ENCODE measurements around the gene HOXD12.

Gene HOXD12

GRCh38 chr2:176130957-176131847, 31.6 kb downstream of the HOXD12 start:
- DNase-seq (ENCODE audit: low read depth): no peak

- no peak for DNase-seq (ENCODE audit: low read depth)
Measured at GRCh38 chr2:176131848-176132158, 32.2 kb downstream of the HOXD12 start.

GRCh38 chr2:176132205-176133171, 32.9 kb downstream of the HOXD12 start:
- no peak for DNase-seq (ENCODE audit: low read depth)

- no peak for DNase-seq (ENCODE audit: low read depth)
Measured at GRCh38 chr2:176133389-176133788, 33.8 kb downstream of the HOXD12 start.

DNA sequence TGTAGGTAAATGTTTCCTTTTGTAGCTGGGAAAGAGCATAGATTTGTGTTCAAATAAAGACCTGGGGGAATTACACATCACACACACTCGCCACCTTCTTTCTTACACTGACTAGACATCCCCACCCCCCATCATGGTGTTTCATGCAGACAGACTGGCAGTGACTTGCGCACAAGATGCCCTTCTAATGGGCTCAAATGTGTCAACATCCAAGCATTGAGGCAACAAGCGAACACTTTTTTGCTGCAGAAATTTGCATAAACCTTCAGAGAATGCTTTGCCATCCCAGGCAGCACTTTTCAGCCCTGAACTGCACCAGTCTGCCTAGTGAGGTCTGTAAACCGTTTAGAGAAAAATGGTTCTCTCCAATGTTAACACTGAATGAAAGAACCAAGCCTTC, 34.4 kb downstream of the HOXD12 start:
- no peak for DNase-seq (ENCODE audit: low read depth)

DNA sequence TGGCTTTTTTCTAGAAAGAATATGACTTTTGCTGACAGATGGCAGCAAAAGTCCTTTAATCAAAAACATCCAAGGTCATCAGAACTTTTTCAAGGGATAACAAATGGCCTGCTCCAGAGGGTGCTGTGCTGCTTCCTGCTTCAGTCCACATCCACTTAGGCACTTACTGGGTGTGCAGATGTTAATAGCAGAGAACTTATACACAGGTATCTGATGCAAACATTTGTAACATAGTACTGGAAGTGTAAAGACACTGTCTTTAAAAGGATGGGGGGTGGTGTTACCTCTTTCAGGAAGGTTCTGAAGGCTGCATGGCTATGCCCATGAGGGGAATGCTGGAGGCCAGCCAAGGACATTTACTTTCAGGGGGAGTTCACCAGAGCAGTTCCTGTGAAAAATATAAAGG, 35.4 kb downstream of the HOXD12 start:
- DNase-seq (ENCODE audit: low read depth): no peak

GRCh38 chr2:176136374-176137251, 37.0 kb downstream of the HOXD12 start:
- DNase-seq (ENCODE audit: low read depth): no peak

DNA sequence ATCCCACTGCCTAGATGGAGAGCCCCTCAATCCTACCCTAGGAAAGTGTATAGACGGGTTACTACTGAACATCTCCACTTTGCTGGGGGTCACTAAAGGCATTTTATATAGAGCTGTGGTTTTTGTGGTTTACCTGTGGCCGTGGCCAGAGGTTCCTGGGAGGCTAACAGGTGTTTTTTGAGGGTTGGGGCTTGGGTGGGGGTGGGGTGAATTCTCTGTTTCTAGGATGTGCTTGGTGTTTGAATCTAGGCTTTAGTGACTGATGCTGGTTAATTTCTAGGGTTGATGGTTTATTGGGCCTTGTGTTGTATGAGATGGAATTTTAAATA, 37.6 kb downstream of the HOXD12 start:
- no peak for DNase-seq (ENCODE audit: low read depth)

DNA sequence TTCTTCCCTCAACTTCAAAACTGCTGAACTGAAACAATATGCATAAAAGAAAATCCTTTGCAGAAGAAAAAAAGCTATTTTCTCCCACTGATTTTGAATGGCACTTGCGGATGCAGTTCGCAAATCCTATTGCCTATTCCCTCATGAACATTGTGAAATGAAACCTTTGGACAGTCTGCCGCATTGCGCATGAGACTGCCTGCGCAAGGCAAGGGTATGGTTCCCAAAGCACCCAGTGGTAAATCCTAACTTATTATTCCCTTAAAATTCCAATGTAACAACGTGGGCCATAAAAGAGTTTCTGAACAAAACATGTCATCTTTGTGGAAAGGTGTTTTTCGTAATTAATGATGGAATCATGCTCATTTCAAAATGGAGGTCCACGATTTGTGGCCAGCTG, 38.3 kb downstream of the HOXD12 start:
- DNase-seq (ENCODE audit: low read depth): no peak

DNA sequence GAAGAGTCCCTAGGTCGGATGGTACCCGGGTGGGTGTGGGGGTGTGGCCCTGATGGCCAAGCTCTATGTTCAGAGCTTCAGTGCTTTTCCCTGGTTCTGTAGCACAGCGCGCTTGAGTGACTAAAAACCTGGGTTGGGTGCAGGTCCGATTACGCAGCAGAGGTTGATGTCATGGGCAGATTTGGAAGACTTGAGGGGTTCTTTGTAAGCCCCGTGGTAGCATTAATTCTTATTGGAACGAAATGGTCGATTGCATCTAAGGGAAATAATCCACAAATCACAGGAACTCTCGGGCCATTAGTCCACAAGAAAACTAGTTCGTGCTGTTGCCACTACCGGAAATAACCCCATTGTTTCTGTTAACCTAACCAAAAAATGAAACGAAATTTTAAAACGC, 38.9 kb downstream of the HOXD12 start:
- DNase-seq (ENCODE audit: low read depth): no peak

- DNase-seq (ENCODE audit: low read depth): no peak
Measured at GRCh38 chr2:176138923-176139660, 39.5 kb downstream of the HOXD12 start.

GRCh38 chr2:176139661-176140512, 40.3 kb downstream of the HOXD12 start:
- no peak for DNase-seq (ENCODE audit: low read depth)

DNA sequence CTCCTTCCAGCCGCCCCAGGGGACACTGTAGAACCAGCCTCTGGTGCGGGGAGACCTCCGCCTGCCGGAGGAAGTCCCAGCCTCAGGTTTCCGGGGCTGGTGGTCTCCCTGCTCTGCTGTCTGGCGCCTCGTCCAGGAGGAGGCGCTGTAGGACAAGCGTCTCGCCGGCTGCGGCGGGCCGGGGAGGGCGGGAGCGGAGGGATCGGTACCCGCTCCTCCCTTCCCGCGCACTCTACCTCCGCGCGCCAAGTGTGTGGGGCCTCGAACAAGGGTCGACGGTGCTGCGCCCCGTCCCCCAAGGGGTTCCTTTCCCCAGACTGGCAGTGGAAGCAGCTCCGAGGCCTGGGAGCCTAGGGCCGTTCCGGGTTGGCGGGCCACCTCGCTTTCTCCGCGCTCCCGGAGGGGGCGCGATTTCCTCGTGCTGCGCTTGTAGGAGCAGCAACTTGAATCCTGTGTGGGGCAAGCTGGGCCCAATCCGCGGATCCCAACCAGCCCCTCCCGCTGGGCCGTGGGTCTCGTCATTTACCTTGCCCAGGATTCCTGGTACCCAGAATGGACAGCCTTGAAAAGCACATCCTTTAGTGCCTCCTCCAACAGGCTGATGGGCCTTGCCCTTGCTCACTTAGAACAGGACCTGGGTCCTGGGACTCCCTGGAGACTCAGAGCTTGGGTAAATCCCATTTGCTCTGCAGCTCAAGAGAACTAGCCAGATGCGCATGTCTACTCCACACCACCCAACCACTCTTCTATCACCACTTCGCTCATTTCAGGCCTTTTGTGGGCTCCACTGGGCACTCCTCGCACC, 41.1 kb downstream of the HOXD12 start:
- no peak for DNase-seq (ENCODE audit: low read depth)

- DNase-seq (ENCODE audit: low read depth): no peak
Measured at GRCh38 chr2:176142281-176142680, 42.7 kb downstream of the HOXD12 start.

- DNase-seq (ENCODE audit: low read depth): no peak
Measured at GRCh38 chr2:176145085-176145969, 45.7 kb downstream of the HOXD12 start.

DNA sequence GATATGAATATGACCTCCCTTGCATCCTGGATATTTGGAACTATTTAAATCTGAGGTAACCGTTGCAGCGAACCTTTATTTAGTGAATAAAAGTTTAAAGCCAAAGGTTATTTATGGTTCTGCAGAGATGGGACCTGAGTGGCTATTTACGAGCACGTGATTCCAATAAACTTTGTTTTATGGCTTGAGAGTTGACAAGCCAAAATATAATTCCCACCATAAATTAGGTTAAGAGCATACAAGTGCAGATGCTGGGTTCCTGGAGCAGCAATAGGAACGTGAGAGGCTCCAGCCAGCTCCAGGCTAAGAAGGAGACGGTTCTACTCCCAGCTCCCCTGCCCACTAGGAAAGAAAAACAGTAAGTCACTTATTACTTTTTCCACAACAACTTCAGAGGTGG, 46.5 kb downstream of the HOXD12 start:
- DNase-seq (ENCODE audit: low read depth): no peak

DNA sequence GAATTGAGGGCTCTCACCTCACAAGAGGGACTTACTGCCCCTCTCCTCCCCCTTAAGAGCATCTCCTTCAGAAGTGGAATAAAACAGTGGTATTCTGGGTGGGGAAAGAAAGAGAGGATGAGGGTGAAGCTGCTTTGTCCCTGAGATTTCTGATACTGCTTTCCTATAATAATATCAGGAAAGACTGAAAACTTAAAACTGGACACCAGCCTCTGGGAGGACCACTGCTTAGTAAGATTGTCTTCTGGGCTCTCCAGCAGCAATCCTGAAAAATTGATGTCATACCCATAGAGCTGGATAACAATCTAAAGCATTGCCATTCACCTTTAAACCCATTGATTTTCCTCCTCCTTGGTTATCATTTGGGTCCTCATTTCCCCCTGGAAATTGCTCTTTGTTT, 47.0 kb downstream of the HOXD12 start:
- no peak for DNase-seq (ENCODE audit: low read depth)

- DNase-seq (ENCODE audit: low read depth): no peak
Measured at GRCh38 chr2:176147210-176147799, 47.7 kb downstream of the HOXD12 start.
